Ishikawa (cell line): ENCODE data around the gene CHST5.

Experiments
- CEBPB ChIP-seq: IDR thresholded peaks from 2 replicates; pipeline ENCODE4 v1.6.1; 2012
- CREB1 ChIP-seq: IDR thresholded peaks from 2 replicates; pipeline ENCODE4 v1.6.1; 2012; ENCODE audit warnings: low read depth
- EGR1 ChIP-seq: IDR thresholded peaks from 2 replicates; pipeline ENCODE4 v1.6.1; 2012
- EP300 ChIP-seq: IDR thresholded peaks from 2 replicates; pipeline ENCODE4 v1.6.1; 2012; ENCODE audit warnings: borderline replicate concordance
- FOXM1 ChIP-seq: IDR thresholded peaks from 2 replicates; pipeline ENCODE4 v1.6.1; 2012; ENCODE audit warnings: low read depth, borderline replicate concordance
- MAX ChIP-seq: IDR thresholded peaks from 2 replicates; pipeline ENCODE4 v1.6.1; 2012
- NFIC ChIP-seq: IDR thresholded peaks from 2 replicates; pipeline ENCODE4 v1.6.1; 2012
- RAD21 ChIP-seq: IDR thresholded peaks from 2 replicates; pipeline ENCODE4 v1.6.1; 2012; ENCODE audit warnings: low read depth
- REST ChIP-seq: IDR thresholded peaks from 2 replicates; pipeline ENCODE4 v1.6.1; 2012; ENCODE audit warnings: low read depth, mild to moderate bottlenecking
- TAF1 ChIP-seq: IDR thresholded peaks from 2 replicates; pipeline ENCODE4 v1.6.1; 2012; ENCODE audit warnings: low read depth, mild to moderate bottlenecking
- TCF12 ChIP-seq: IDR thresholded peaks from 2 replicates; pipeline ENCODE4 v1.6.1; 2012; ENCODE audit warnings: low read depth
- TEAD4 ChIP-seq: IDR thresholded peaks from 2 replicates; pipeline ENCODE4 v1.6.1; 2012
- USF1 ChIP-seq: IDR thresholded peaks from 2 replicates; pipeline ENCODE4 v1.6.1; 2012
- YY1 ChIP-seq: IDR thresholded peaks from 2 replicates; pipeline ENCODE4 v1.6.1; 2012; ENCODE audit warnings: low read depth
- ZBTB7A ChIP-seq: IDR thresholded peaks from 2 replicates; pipeline ENCODE4 v1.6.1; 2012; ENCODE audit warnings: low read depth

CHST5 gene

GRCh38 chr16:75529056-75529905 is 6.6 kb downstream of the CHST5 start:
- TF ChIP-seq EGR1 (no peak), USF1 (no peak), CREB1 (no peak), NFIC (no peak), EP300 (no peak), FOXM1 (no peak), CEBPB (no peak), MAX (no peak), ZBTB7A (no peak)

GRCh38 chr16:75527825-75528299 is 8.0 kb downstream of the CHST5 start:
- no peak for TF ChIP-seq YY1
- TF ChIP-seq ZBTB7A, result no peak
- TF ChIP-seq CREB1, result no peak
- TF ChIP-seq RAD21, result no peak
- TF ChIP-seq USF1, result no peak
- no peak for TF ChIP-seq TAF1
- no peak for TF ChIP-seq EP300
- TF ChIP-seq FOXM1, result no peak
- TF ChIP-seq EGR1, result no peak
- TF ChIP-seq TCF12, result no peak
- no peak for TF ChIP-seq NFIC
- TF ChIP-seq CEBPB, result no peak
- no peak for TF ChIP-seq TEAD4
- TF ChIP-seq MAX, result no peak
- no peak for TF ChIP-seq REST

GRCh38 chr16:75526032-75526790 is 9.7 kb downstream of the CHST5 start:
- TF ChIP-seq CREB1 (no peak), YY1 (no peak), REST (no peak), FOXM1 (no peak), CEBPB (no peak)

DNA sequence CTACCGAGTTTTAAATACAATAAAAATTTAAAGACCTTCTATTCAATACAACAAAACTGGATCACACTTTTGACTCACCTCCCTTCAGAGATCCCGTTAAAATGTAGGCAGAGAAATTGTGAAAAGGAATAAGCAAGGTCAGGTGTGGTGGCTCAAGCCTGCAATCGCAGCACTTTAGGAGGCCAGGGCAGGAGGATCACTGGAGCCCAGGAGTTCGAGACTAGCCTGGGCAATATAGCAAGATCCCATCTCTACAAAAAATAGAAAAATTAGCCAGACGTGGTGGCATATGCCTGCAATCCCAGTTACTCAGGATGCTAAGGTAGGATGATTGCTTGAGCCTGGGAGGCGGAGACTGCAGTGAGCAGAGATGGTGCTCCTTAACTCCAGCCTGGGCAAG is 16.7 kb downstream of the CHST5 start:
- TF ChIP-seq RAD21, result no peak
- no peak for TF ChIP-seq MAX
- TF ChIP-seq TEAD4, result no peak
- TF ChIP-seq EGR1, result no peak
- TF ChIP-seq NFIC, result no peak
- no peak for TF ChIP-seq FOXM1
- TF ChIP-seq CREB1, result no peak
- TF ChIP-seq REST, result no peak
- no peak for TF ChIP-seq TCF12
- TF ChIP-seq TAF1, result no peak
- TF ChIP-seq ZBTB7A, result no peak
- TF ChIP-seq USF1, result no peak
- no peak for TF ChIP-seq YY1
- TF ChIP-seq CEBPB, result no peak
